Upper lobe of right lung (tissue), 1 donor: ENCODE results near the gene LZTS3. TPM values are rescaled to one million over a fixed set of nuclear protein-coding genes. Genes with fewer than 3 reads are reported as not detected.
A peak's percentile ranks its signal among the peaks of the same experiment; 100 is the strongest.

Experiments
- ATAC-seq: fragments of 200-7000 bp; cut with Tn5 transposase; one replicate; pipeline ENCODE4 v1.9.1; 2020; ENCODE audit warnings: mild to moderate bottlenecking, moderate library complexity
- DNase-seq: peaks from one replicate; pipeline ENCODE4 v3.0.0-alpha.2; 2020
- H3K27ac ChIP-seq: fragments of 200-600 bp; one replicate; pipeline ENCODE4 v1.8.0; 2022
- H3K27me3 ChIP-seq: fragments of 200-600 bp; one replicate; pipeline ENCODE4 v1.8.0; 2022; ENCODE audit warnings: mild to moderate bottlenecking
- H3K36me3 ChIP-seq: fragments of 200-600 bp; one replicate; pipeline ENCODE4 v1.8.0; 2022
- H3K4me1 ChIP-seq: fragments of 200-600 bp; one replicate; pipeline ENCODE4 v1.8.0; 2022
- H3K4me3 ChIP-seq: fragments of 200-600 bp; one replicate; pipeline ENCODE4 v1.8.0; 2022; ENCODE audit warnings: mild to moderate bottlenecking
- H3K9me3 ChIP-seq: fragments of 200-600 bp; one replicate; pipeline ENCODE4 v1.8.0; 2022
- CTCF ChIP-seq: fragments of 200-600 bp; IDR thresholded peaks from one replicate; pipeline ENCODE4 v1.8.0; 2022; ENCODE audit warnings: antibody characterized with exemption
- intact Hi-C: fragments of 100-400 bp; cut with DNase I; formaldehyde crosslinking; loops from one replicate; pipeline ENCODE4 v1.11.0; 2022
- total RNA-seq: library from RNA; stranded (reverse); fragmentation: NEBNext Ultra II Directional; extraction: Animal tissue kit (Norgen Biotek cat#: 25700); gene quantifications from one replicate; pipeline ENCODE4 v1.2.1, GENCODE V29; 2021
- donor health status: DM: no; HTN: yes; CAD: no; lungs with severe emphysema.

LZTS3 gene
- total RNA-seq, 1 donor from 2014 or later, result 21.5 TPM

- Histone ChIP-seq H3K36me3 (no peaks in the 10 kb centered on the region), H3K27ac (no peak overlapping the region), H3K9me3 (no peaks in the 10 kb centered on the region), H3K27me3 (no peaks in the 10 kb centered on the region), H3K4me3 (no peak overlapping the region), H3K4me1 (no peaks in the 10 kb centered on the region)
- no peak for DNase-seq
- intact Hi-C loops, result no loop called here
- ATAC-seq, result no peak
- TF ChIP-seq CTCF, result no peak
Measured at GRCh38 chr20:3166338-3166912, 6.9 kb downstream of the LZTS3 start.

GRCh38 chr20:3165473-3166337 lies 7.6 kb downstream of the LZTS3 start:
- intact Hi-C loops, result no loop called here
- no peaks in the 10 kb centered on the region for H3K27me3 ChIP-seq
- no peak for TF ChIP-seq CTCF
- no peak overlapping the region for H3K27ac ChIP-seq
- ATAC-seq (no peak), DNase-seq (no peak)
- no peaks in the 10 kb centered on the region for H3K4me1 ChIP-seq
- H3K4me3 ChIP-seq, result no peak overlapping the region
- H3K36me3 ChIP-seq, result no peaks in the 10 kb centered on the region
- H3K9me3 ChIP-seq, result no peaks in the 10 kb centered on the region

GRCh38 chr20:3164763-3165410 lies 8.5 kb downstream of the LZTS3 start:
- Histone ChIP-seq H3K4me1 (no peaks in the 10 kb centered on the region), H3K27ac (no peak overlapping the region), H3K9me3 (no peaks in the 10 kb centered on the region), H3K27me3 (no peaks in the 10 kb centered on the region), H3K36me3 (no peaks in the 10 kb centered on the region), H3K4me3 (peak overlapping the region; percentile 5)
- ATAC-seq (no peak), DNase-seq (no peak)
- intact Hi-C loops, result no loop called here
- TF ChIP-seq CTCF, result no peak

DNA sequence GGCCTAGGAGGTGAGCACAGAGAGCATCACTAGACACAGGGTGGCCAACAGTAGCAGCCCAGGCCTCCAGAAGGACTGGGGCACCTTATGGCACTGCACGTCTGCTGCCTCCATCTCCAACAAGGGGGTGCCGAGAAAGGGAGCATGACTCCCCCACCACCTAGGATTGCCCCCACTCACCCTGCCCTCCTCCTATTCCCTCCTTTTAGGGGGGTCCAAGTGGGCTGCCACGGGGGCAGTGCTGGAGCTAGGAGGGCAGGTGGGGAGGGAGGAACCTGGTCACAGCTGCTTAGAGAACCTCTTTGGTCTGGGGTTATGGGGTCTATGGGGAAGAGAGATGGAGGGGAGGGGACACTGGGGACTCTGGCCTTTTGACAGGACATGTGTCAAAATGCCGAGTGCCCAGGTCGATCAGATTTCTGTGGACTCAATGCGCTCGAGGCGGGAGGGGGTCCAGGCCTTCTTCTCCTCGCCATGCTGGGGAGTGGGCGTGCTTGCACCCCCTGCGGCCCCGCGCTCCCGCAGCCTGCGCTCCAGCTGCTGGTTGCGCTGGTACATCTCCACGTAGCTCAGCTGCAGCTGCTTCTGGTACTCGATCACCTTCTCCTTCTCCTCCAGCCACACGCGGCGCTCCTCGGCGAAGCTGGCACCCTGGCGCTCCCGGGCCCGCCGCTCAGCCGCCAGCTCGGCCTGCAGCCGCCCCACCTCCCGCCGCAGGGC lies 9.1 kb downstream of the LZTS3 start:
- no peaks in the 10 kb centered on the region for H3K9me3 ChIP-seq
- DNase-seq, result peak; percentile 60
- intact Hi-C loops, result no loop called here
- H3K4me1 ChIP-seq, result no peaks in the 10 kb centered on the region
- H3K27me3 ChIP-seq, result no peaks in the 10 kb centered on the region
- no peaks in the 10 kb centered on the region for H3K36me3 ChIP-seq
- no peak for TF ChIP-seq CTCF
- no peak overlapping the region for H3K4me3 ChIP-seq
- no peak for ATAC-seq
- H3K27ac ChIP-seq, result no peak overlapping the region

GRCh38 chr20:3163099-3164042 lies 10.0 kb downstream of the LZTS3 start:
- Histone ChIP-seq H3K4me1 (peaks cover 5% of the 10 kb centered on the region), H3K9me3 (no peaks in the 10 kb centered on the region), H3K36me3 (no peaks in the 10 kb centered on the region), H3K27me3 (no peaks in the 10 kb centered on the region), H3K27ac (no peak overlapping the region), H3K4me3 (no peak overlapping the region)
- DNase-seq, result peak; percentile 51
- no peak for ATAC-seq
- intact Hi-C loops, result no loop called here
- TF ChIP-seq CTCF, result no peak
